A549 treated with CpdA at 1 μM for 4 hours (cell line): ENCODE data around the gene SDR9C7. TPM values are rescaled to one million over a fixed set of nuclear protein-coding genes. Genes with fewer than 3 reads are reported as not detected.

Experiments
- total RNA-seq: library from RNA; stranded (reverse); fragments of 200-300 nt; extraction: Qiagen RNA extraction; gene quantifications from 5 replicates; pipeline ENCODE4 v1.2.3, GENCODE V29; 2022; ENCODE audit warnings: low read depth

Gene SDR9C7
- 0.05 TPM in 1 of 5 replicates, not detected in the others for total RNA-seq

DNA sequence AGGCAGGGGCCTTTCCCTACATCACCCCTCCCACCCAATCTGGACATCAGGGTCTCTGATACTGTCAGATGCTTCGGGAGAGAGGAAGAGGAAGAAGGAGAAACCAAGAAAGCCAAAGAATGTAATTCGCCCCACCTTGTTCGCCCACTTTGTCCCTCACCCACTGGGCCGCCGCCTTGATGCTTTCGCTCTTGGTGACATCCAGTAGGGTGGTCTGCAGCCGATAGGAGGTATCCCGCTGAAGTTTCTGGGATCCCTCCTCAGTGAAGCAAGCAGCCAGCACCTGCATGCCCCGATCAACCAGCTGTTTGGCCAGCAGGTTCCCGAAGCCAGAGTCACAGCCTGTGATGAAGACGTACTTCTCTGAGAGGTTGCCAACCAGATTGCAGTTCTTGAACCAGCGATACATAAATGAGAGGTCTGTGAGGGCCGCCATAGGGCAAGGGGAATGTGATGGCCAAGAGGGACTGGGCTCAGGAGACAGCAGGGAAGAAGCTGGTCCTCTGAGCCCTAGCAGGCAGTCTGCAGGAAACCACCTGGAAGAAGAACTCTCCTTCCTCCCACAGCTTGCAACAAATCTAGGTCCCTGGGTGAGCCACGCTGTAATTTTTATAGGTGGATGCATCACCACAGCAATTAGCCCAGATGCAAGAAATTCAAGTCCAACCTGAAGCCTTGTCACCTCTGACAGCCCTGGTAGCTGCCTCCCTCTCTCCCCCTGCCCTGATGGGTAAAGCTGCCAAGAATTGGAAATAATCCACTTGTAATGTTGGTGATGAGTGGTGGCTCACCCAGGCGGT lies at the start of gene SDR9C7:
Gene SDR9C7, minus strand, starts transcription at position 583 of the 800 bp plus-strand sequence. Its CDS starts 147 bp downstream, at position 436.

DNA sequence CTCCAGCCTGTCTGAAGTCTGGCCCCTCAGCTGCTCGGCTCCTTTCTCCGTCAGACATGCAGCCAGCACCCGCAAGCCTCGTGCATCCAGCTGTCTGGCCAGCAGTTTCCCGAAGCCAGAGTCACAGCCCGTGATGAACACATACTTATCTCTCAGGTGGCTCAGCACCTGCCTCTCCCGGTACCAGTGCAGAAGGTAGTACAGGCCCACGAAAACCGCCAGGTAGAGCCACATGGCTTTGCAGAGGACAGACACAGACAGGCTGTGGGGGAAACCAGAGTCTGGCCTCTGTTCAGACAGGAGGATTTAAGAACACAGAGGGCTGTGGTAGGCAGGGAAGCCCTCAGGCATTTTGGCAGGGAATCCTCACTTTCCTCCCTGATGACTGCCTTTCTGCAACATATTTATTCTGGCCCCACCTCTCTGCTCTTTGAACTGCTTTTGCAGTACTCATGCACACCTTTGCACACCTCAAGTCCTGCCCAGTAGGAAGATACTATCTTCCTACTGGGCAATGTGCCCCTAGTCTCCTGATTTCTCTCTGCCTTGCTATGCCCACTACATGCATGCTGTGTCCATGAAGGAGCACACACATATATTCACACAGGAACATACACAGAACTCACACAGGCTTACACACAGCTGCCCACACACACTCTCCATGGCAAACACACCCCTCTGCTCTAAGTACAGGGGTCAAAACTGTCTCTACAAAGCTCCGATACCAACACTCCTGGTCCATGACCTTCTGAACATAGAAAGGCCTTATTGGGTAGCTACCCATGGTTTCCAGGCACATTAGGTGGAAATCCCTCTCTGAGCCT lies 23.2 kb upstream of the SDR9C7 start, which contains the start of gene RDH16:
Gene RDH16, minus strand, starts transcription at position 380 of the 824 bp plus-strand sequence. Its CDS starts 146 bp downstream, at position 234.

Other genes starting within 250 kb of the SDR9C7 start
- 369 to 448 TPM (median 418 TPM) in 5 replicates for gene PTGES3, start 246.1 kb downstream of the SDR9C7 start, total RNA-seq
- 1,483 to 1,932 TPM (median 1,546 TPM) in 5 replicates for gene NACA, start 209.1 kb downstream of the SDR9C7 start, total RNA-seq
- gene PRIM1, start 182.1 kb downstream of the SDR9C7 start, total RNA-seq = 26.1 to 30.4 TPM (median 26.6 TPM) in 5 replicates
- 1.1 to 1.7 TPM (median 1.3 TPM) in 5 replicates for gene HSD17B6, start 171.1 kb downstream of the SDR9C7 start, total RNA-seq
- 0.05 to 0.15 TPM (median 0.08 TPM) in 5 replicates for gene RDH16, start 23.2 kb upstream of the SDR9C7 start, total RNA-seq
- 4.5 to 5.8 TPM (median 5.5 TPM) in 5 replicates for gene ZBTB39, start 72.1 kb upstream of the SDR9C7 start, total RNA-seq
- gene TAC3, start 82.1 kb upstream of the SDR9C7 start, total RNA-seq = 0.18 to 0.31 TPM (median 0.24 TPM) in 3 of 5 replicates, not detected in the others
- gene MYO1A, start 115.7 kb upstream of the SDR9C7 start, total RNA-seq = 0.12 to 0.55 TPM (median 0.22 TPM) in 4 of 5 replicates, not detected in the other
- gene NEMP1, start 144.4 kb upstream of the SDR9C7 start, total RNA-seq = 14.5 to 18.6 TPM (median 16.8 TPM) in 5 replicates
- 15.0 to 18.4 TPM (median 17.2 TPM) in 5 replicates for gene NAB2, start 154.7 kb upstream of the SDR9C7 start, total RNA-seq
- gene STAT6, start 177.0 kb upstream of the SDR9C7 start, total RNA-seq = 47.6 to 60.8 TPM (median 48.7 TPM) in 5 replicates
- gene LRP1, start 194.1 kb upstream of the SDR9C7 start, total RNA-seq = 18.5 to 27.8 TPM (median 20.2 TPM) in 5 replicates
- not detected in 5 replicates for gene LRP1-AS, start 213.2 kb upstream of the SDR9C7 start, total RNA-seq